ENCODE measurements around the gene NCR3LG1.

DNA sequence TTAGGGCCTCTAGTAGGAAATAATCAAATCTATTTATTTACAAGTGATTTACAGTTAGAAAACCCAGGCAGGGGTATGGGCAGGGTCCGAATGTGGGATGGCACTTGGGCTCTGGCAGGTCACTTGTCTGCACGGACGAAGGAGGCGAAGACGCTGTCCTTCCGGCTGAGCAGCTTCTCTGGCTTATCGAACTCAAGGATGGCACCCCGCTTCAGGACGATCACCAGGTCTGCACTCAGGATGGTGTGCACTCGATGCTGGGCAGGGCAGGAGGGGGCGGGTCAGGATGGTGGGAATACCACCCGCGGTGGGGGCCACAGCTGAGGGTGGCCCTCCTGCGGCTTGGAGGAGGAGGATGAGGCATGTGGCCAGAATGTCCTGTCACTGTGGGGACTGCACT, 41.3 kb downstream of the NCR3LG1 start:
- TF ChIP-seq, protein P1, sequence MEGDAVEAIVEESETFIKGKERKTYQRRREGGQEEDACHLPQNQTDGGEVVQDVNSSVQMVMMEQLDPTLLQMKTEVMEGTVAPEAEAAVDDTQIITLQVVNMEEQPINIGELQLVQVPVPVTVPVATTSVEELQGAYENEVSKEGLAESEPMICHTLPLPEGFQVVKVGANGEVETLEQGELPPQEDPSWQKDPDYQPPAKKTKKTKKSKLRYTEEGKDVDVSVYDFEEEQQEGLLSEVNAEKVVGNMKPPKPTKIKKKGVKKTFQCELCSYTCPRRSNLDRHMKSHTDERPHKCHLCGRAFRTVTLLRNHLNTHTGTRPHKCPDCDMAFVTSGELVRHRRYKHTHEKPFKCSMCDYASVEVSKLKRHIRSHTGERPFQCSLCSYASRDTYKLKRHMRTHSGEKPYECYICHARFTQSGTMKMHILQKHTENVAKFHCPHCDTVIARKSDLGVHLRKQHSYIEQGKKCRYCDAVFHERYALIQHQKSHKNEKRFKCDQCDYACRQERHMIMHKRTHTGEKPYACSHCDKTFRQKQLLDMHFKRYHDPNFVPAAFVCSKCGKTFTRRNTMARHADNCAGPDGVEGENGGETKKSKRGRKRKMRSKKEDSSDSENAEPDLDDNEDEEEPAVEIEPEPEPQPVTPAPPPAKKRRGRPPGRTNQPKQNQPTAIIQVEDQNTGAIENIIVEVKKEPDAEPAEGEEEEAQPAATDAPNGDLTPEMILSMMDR (IDR thresholded peaks at IDR 0.05): no peak
- TF ChIP-seq POLR2A (IDR thresholded peaks at IDR 0.05): no peak
